Ishikawa (cell line): ENCODE results near the gene SDK1.

Source experiments
- CEBPB ChIP-seq: IDR thresholded peaks from 2 replicates; pipeline ENCODE4 v1.6.1; 2012
- CREB1 ChIP-seq: IDR thresholded peaks from 2 replicates; pipeline ENCODE4 v1.6.1; 2012; ENCODE audit warnings: low read depth
- EGR1 ChIP-seq: IDR thresholded peaks from 2 replicates; pipeline ENCODE4 v1.6.1; 2012
- EP300 ChIP-seq: IDR thresholded peaks from 2 replicates; pipeline ENCODE4 v1.6.1; 2012; ENCODE audit warnings: borderline replicate concordance
- FOXM1 ChIP-seq: IDR thresholded peaks from 2 replicates; pipeline ENCODE4 v1.6.1; 2012; ENCODE audit warnings: low read depth, borderline replicate concordance
- NFIC ChIP-seq: IDR thresholded peaks from 2 replicates; pipeline ENCODE4 v1.6.1; 2012
- RAD21 ChIP-seq: IDR thresholded peaks from 2 replicates; pipeline ENCODE4 v1.6.1; 2012; ENCODE audit warnings: low read depth
- TAF1 ChIP-seq: IDR thresholded peaks from 2 replicates; pipeline ENCODE4 v1.6.1; 2012; ENCODE audit warnings: low read depth, mild to moderate bottlenecking
- TCF12 ChIP-seq: IDR thresholded peaks from 2 replicates; pipeline ENCODE4 v1.6.1; 2012; ENCODE audit warnings: low read depth
- TEAD4 ChIP-seq: IDR thresholded peaks from 2 replicates; pipeline ENCODE4 v1.6.1; 2012
- USF1 ChIP-seq: IDR thresholded peaks from 2 replicates; pipeline ENCODE4 v1.6.1; 2012
- YY1 ChIP-seq: IDR thresholded peaks from 2 replicates; pipeline ENCODE4 v1.6.1; 2012; ENCODE audit warnings: low read depth
- ZBTB7A ChIP-seq: IDR thresholded peaks from 2 replicates; pipeline ENCODE4 v1.6.1; 2012; ENCODE audit warnings: low read depth
- TF ChIP-seq, protein P1 (sequence below): IDR thresholded peaks from 2 replicates; pipeline ENCODE4 v1.6.1; 2012; ENCODE audit warnings: low read depth, mild to moderate bottlenecking
- TF ChIP-seq, protein P2 (sequence below): IDR thresholded peaks from 2 replicates; pipeline ENCODE4 v1.6.1; 2012

SDK1 gene

GRCh38 chr7:4279216-4279615 lies 978.2 kb downstream of the SDK1 start:
- no peak for TF ChIP-seq NFIC

DNA sequence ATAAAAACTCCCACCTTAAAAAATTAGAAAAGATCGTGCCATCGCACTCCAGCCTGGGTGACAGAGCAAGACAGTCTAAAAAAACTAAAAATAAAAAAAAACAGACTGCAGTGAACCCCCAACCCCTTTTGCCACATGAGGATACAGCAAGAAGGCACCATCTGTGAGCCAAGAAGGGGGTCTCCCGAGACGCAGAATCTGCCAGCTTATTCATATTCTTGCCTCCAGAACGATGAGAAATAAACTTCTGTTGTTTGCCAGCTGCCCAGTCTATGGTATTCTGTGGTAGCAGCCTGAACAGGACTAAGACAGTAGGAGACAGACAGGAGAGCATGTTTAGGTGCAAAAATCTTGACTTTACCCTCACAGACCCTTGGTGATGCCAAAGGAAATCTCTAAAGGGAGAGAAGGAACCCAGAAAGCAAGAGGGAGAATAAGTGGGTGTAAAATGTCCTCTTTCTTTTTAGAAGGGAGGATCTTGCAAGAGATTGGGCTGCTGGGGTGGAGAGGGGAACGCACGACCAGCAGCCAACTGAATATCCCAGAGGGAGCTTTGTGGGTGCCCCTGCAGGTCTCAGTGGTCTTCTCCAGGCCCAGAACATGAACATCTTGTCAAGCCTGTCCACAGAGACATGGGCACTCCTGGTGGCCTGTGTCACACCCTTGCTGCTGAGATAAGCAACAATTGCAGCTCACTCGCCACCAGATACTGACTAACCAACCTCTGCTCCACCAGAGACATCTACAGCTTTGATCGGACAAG lies 980.4 kb downstream of the SDK1 start:
- TF ChIP-seq NFIC, result no peak
- no peak for TF ChIP-seq CEBPB
- no peak for TF ChIP-seq EGR1
- no peak for TF ChIP-seq TEAD4
- no peak for TF ChIP-seq FOXM1
- no peak for TF ChIP-seq YY1
- no peak for TF ChIP-seq EP300
- no peak for TF ChIP-seq USF1
- TF ChIP-seq, protein P1, sequence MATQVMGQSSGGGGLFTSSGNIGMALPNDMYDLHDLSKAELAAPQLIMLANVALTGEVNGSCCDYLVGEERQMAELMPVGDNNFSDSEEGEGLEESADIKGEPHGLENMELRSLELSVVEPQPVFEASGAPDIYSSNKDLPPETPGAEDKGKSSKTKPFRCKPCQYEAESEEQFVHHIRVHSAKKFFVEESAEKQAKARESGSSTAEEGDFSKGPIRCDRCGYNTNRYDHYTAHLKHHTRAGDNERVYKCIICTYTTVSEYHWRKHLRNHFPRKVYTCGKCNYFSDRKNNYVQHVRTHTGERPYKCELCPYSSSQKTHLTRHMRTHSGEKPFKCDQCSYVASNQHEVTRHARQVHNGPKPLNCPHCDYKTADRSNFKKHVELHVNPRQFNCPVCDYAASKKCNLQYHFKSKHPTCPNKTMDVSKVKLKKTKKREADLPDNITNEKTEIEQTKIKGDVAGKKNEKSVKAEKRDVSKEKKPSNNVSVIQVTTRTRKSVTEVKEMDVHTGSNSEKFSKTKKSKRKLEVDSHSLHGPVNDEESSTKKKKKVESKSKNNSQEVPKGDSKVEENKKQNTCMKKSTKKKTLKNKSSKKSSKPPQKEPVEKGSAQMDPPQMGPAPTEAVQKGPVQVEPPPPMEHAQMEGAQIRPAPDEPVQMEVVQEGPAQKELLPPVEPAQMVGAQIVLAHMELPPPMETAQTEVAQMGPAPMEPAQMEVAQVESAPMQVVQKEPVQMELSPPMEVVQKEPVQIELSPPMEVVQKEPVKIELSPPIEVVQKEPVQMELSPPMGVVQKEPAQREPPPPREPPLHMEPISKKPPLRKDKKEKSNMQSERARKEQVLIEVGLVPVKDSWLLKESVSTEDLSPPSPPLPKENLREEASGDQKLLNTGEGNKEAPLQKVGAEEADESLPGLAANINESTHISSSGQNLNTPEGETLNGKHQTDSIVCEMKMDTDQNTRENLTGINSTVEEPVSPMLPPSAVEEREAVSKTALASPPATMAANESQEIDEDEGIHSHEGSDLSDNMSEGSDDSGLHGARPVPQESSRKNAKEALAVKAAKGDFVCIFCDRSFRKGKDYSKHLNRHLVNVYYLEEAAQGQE, result no peak
- TF ChIP-seq, protein P2, sequence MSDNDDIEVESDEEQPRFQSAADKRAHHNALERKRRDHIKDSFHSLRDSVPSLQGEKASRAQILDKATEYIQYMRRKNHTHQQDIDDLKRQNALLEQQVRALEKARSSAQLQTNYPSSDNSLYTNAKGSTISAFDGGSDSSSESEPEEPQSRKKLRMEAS, result no peak
- TF ChIP-seq RAD21, result no peak
- no peak for TF ChIP-seq ZBTB7A
- no peak for TF ChIP-seq CREB1
- no peak for TF ChIP-seq TAF1
- TF ChIP-seq TCF12, result no peak

GRCh38 chr7:4282434-4283223 lies 981.6 kb downstream of the SDK1 start:
- TF ChIP-seq CEBPB (no peak), FOXM1 (no peak), YY1 (no peak), TAF1 (no peak), NFIC (no peak), RAD21 (no peak), CREB1 (no peak), TCF12 (no peak)
- TF ChIP-seq, protein P2, result no peak

DNA sequence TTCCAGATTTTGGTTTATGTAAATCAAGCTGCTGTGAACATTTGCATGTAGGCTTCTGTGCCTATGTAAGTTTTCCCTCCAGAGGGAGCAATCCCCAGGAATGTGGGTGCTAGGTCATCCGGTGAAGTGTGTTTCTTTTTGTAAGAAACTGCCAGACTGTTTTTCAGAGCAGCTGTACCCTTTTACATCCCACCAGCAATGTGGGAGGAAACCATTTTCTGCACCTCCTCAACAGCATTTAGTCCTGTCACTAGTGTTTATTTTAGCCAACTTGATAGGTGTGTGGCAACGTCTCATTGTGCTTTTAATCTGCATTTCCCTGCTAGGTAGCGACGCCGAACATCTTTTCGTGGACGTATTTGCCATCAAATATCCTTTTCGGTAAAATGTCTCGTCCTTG lies 985.3 kb downstream of the SDK1 start:
- TF ChIP-seq YY1 (no peak), RAD21 (no peak), TCF12 (no peak)
- TF ChIP-seq, protein P2, result no peak

DNA sequence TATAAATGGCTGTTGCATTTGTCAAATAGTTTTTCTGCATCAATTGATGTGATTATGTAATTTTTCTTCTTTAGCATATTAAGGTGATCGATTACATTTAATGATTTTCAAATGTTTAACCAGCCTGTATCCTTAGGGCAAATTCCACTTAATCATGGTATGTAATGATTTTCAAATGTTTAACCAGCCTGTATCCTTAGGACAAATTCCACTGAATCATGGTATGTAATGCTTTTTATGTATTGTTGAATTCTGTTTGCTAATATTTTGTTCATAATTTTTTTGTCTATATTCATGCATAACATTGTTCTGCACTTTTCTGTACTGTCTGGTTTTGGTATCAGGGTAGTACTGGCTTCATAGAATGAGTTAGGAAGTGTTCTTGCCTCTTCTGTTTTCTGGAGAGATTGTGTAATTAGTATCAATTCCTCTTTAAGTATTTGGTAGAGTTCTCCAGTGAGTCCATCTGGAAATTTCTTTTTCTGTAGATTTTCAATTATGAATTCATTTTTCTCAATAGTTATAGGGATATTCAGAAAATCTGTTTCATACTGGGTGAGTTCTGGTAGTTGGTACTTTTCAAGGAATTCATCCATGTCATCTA lies 987.8 kb downstream of the SDK1 start:
- TF ChIP-seq TEAD4 (no peak), CREB1 (no peak), CEBPB (no peak), FOXM1 (no peak), TCF12 (no peak), ZBTB7A (no peak), TAF1 (no peak), NFIC (no peak)

GRCh38 chr7:4297165-4297917 lies 996.3 kb downstream of the SDK1 start:
- TF ChIP-seq NFIC (no peak), RAD21 (no peak), ZBTB7A (no peak), YY1 (no peak), EGR1 (no peak), TCF12 (no peak), TEAD4 (no peak)
- TF ChIP-seq, protein P2, result no peak

DNA sequence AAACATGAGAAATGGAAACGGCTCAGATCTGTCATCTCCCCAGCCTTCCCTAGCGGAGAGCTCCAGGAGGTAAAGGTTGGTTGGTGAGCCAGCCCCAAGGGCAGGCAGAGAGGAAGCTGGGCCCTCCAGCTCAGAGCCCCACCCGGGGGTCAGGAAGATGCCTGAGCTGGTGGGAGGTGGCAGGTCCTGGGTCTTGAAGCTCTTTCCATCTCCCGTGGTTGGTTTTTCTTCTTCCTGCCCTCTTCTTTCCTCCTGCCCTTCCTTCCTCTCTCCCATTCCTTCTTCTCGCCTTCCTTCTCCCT lies 996.8 kb downstream of the SDK1 start:
- TF ChIP-seq USF1, result no peak
- no peak for TF ChIP-seq NFIC
- no peak for TF ChIP-seq TCF12
- no peak for TF ChIP-seq RAD21
- TF ChIP-seq ZBTB7A, result no peak
- TF ChIP-seq CEBPB, result no peak
- TF ChIP-seq YY1, result no peak
- TF ChIP-seq, protein P2, result no peak
- TF ChIP-seq FOXM1, result no peak
- no peak for TF ChIP-seq CREB1
- no peak for TF ChIP-seq TAF1
- TF ChIP-seq EP300, result no peak
